ENCODE data around the gene RBCK1.

RBCK1 gene

GRCh38 chr20:418858-419365 is 10.8 kb downstream of the RBCK1 start:
- no peak for DNase-seq (ENCODE audit: low spot score)

- DNase-seq (ENCODE audit: low spot score) = no peak
Observed at GRCh38 chr20:419556-420165, 11.6 kb downstream of the RBCK1 start.

GRCh38 chr20:420166-420620 is 12.1 kb downstream of the RBCK1 start:
- DNase-seq (ENCODE audit: low spot score) = no peak

GRCh38 chr20:420721-421574 is 12.8 kb downstream of the RBCK1 start:
- DNase-seq (ENCODE audit: low spot score) = no peak

DNA sequence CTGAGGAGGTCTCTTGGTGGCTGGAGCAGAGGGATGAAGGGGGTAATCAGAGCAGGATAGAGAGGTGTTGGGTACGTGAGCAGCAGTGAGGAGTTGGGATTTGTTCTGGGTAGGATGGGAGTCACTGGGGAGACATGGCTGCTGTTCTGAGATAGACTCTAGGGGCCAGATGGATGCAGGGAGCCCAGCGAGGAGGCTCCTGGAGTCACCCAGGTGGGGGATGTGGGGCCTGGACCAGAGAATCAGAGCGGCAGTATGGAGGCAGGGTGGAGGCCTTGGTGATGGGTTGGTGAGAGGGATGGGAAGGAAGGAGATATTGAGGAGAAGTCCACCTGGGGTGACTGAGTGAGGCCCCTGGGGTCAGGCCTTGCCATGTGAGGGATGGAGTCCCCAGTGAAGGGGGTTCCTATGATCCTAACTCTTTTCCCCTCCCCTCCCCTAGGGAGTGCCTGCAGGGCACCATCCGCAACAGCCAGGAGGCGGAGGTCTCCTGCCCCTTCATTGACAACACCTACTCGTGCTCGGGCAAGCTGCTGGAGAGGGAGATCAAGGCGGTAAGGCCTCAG is 13.7 kb downstream of the RBCK1 start:
- no peak for DNase-seq (ENCODE audit: low spot score)

DNA sequence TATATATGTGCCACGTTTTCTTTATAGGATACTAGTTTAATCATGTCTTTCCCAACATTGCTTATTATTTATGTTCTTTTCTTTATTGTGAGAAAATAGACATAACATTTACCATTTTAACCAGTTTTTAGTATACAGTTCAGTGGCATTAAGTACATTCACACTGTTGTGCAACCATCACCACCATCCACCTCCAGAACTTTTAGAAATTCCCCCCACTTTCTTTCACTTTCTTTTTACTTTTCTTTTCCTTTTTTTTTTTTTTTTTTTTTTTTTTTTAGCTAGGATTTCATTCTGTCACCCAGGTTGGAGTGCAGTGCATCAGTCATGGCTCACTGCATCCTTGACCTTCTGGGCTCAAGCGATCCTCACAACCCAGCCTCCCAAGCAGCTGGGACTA is 18.5 kb downstream of the RBCK1 start:
- no peak for DNase-seq (ENCODE audit: low spot score)

DNA sequence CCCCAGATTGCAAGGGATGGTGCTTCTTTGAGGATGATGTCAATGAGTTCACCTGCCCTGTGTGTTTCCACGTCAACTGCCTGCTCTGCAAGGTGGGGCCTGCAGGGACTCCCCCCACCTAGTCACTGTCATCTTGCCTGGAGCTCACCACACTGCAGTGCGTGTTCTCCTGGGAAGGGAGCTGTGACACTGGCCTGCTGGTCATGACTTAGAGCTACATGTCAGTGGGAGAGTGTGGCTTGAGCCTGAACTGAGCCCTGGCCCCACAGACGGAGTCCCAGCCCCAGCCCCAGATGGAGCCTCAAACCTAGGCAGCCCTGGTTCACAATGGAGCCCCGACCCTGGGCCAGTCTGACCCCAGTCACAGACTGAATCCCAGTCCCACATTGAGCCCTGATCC is 19.3 kb downstream of the RBCK1 start:
- no peak for DNase-seq (ENCODE audit: low spot score)

- DNase-seq (ENCODE audit: low spot score) = no peak
Observed at GRCh38 chr20:427849-428657, 20.0 kb downstream of the RBCK1 start.

GRCh38 chr20:428658-429200 is 20.6 kb downstream of the RBCK1 start:
- DNase-seq (ENCODE audit: low spot score) = no peak

DNA sequence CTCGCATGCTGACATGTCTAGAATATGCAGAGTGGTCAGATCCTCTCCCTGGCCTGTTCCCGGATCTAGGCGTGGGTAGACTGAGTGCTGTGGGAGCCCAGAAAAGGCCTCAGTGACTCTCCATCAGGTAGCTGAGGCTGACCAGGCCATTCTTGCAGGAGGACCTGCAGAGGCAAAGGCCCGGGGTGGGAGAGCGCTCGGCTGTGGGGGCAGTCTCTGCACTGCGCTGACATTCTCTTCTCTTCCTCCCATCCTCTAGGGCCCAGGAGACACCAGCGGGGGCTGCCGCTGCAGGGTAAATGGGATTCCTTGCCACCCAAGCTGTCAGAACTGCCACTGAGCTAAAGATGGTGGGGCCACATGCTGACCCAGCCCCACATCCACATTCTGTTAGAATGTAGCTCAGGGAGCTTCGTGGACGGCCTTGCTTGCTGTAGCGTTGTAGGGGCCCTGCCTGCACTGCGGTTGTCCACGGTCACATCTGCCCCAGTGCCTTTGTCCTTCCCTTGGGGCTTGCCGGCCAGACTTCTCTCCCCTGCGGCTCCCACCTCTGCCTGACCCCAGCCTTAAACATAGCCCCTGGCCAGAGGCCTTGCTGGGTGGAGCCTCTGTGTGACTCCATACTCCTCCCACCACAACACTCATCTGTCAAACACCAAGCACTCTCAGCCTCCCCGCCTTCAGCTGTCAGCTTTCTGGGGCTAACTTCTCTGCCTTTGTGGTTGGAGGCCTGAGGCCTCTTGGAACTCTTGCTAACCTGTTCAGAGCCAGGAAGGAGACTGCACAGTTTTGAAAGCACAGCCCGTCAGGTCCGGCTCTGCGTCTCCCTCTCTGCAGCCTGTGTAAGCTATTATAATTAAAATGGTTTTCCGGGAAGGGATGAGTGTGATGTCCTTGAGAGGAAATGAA is 22.2 kb downstream of the RBCK1 start:
- DNase-seq (ENCODE audit: low spot score) = no peak

DNA sequence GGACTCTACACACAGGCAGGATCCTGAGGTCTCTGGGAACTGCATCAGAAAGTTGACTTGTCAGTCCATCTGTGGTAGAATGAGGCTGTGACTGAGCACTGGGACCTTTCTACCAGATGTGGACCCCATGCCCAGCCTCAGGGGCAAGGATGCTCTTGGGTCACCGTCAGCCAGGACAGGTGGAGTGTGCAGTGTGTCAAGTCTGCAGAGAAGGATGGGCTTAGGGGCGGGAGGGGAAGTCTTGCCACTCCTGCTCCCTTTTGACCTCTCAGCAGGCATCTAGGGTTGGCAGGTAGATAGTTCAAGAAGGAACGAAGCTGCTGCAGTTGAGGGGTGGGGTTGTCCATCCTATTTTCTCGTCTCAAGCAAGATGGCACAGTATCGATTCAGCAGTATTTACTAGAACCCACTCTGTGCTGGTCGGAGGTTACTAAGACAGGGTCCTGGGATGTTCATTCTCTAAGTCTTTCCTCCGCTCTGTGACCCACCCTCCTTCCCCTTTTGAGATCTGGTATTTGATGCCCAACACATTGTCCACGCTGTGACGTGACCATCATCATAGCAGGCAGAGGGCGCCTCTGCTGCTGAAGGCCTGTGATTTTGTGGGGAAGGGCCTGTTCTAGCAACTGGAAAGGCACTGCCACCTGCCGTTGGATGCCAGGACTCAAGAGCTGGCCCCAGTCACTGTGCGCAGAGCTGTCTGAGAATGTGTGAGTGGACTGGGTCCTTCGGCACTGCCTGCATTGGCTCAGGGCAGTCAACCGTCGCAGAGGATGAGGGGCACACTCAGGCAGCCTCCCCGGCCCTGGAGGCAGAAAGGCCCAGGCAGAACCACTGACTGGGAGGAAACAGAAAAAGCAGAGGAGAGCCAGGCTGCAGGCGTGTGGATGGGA is 23.2 kb downstream of the RBCK1 start:
- DNase-seq (ENCODE audit: low spot score) = peak; percentile 93

GRCh38 chr20:432208-432607 is 24.1 kb downstream of the RBCK1 start:
- no peak for DNase-seq (ENCODE audit: low spot score)

DNA sequence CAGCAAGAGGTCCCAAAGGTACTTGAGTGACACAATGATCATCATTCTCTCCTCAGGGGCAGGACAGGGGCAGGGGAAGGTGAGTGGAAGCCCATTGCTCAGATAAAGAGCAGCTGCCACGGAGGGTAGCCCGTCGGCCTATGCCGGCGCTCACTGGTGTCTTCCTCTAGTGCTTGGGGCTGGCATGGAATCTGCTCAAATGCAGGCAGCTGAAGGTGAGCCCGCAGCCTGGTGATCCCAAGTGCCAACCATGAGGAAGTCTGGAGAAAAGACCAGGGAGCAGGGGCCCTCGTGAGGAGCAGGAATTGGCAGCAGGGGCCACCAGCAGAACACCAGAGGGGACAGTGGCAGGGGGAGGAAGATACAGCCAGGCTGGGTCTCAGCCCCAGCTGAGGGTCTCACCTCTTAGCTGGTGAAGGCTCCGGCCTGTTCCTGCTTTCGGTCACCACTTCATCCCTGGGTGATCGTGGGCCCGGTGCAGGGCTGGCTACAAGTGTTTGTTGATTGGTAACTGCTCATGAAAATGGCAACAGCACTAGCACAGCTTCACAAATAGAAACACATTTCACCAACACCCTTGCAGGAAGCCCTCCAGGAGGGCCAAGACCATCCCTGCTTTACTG is 24.7 kb downstream of the RBCK1 start:
- DNase-seq (ENCODE audit: low spot score) = no peak

DNA sequence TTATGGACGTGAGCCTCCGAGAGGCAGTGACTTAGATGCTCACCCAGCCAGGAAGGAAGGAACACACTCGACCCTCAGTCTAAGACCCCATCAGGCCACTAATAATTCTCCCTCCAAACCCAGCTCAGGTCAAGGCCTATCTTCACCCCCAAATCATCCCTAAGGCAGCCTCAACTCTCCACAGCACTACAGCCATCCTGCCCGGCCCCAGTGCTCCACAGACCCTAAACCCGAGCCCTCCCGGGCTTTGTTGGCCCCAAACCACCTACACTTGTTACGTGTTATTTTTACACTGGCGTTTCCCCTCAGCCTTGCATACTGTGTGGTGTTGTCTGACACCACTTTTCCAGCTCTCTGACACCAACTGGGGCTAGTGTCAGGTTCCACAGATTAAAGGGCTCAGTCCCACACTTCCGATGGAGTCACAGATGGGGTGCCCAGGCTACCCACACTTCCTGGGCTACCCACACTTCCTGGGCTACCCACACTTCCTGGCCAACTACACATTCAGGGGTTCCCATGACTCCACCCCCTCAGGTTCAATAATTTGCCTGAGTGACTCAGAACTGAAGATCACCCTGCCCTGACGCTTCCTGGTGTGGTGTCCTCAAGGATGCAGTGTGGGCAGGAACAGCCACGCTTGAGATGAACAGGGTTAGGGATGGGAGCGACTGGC is 25.3 kb downstream of the RBCK1 start:
- DNase-seq (ENCODE audit: low spot score) = no peak

GRCh38 chr20:434221-434620 is 26.1 kb downstream of the RBCK1 start:
- DNase-seq (ENCODE audit: low spot score) = no peak

DNA sequence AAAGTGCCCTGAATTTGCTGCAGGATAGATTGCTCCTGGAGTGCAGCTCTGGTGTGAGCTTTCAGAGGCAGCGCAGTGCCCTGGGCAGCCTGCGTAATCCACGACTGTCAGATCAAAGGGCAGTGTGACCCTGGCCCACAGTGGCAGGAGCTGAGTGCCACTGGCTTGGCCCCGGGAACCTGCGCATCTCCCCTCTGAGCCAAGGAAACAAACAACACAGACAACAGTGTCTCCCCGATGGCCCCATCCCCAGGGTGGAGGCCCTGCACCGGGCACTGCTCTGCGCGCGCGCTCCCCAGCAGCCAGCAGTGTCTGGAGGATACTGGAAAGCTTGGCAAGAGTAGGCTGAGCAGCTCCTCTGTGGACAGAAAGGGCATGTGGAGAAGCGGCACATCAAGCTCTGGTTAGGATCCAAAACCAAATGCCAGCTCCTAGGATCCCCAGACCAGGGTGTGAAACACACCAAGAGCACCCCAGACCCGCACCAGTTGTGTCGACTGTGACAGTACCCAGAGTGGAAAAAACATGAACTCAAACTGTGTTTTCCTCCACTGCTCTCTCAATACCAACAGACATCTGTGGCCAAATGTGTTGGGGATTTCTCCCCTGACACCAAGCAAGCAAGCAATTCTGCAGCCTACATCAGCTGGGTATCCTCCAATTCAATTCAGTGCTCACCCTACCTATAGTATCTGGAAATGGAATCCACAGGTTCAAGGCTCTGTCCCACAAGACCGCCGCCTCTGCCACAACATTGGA is 26.7 kb downstream of the RBCK1 start:
- no peak for DNase-seq (ENCODE audit: low spot score)

DNA sequence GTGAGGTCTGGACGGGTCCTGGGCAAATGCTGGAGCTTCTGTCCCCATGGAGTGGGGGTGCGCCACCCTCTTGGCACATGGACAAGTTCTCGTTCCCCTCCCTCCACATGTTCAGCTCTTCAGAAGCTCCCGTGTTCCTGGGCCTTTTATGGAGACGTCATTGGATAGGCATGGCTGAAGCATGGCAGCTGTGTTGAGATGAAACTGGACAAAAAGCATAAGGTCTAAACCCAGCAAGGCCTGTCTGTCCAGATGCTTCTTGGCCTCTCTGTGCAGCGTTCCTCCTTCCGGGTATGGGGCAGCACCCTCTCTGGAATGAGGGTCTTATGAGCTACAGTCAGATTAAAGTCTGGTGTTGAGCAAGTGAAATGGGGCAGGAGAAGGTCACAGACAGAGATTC is 27.5 kb downstream of the RBCK1 start:
- no peak for DNase-seq (ENCODE audit: low spot score)

DNA sequence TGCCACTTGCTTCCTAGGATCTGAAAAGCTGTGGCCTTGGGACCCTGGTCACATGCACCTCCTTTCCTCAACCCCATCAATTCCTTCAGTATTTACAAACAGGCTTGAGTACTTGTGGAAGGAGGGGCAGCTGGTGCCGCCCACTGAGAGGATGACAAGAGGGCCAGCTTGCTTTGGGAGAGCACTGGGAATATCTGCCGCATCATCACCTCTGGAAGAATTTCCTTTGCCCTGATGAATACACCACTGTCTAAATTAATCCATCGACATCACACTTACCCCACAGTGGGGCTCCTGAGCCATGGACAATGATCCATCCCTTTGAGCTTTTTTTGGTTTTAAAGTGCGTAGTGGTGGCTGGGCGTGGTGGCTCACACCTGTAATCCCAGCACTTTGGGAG is 28.4 kb downstream of the RBCK1 start:
- DNase-seq (ENCODE audit: low spot score) = no peak
